IPS-18c (cell line): ENCODE data around the gene SHISAL1.

Experiments used
- H3K4me3 ChIP-seq: 2 replicates; pipeline ENCODE4 v1.7.0; 2013; ENCODE audit warnings: low read depth, mild to moderate bottlenecking, low read length, moderate library complexity; ENCODE audit not compliant: insufficient read depth
- H3K9me3 ChIP-seq: one replicate; pipeline ENCODE4 v1.6.1; 2013; ENCODE audit warnings: mild to moderate bottlenecking, low read length, moderate library complexity; ENCODE audit not compliant: control insufficient read depth, insufficient read depth

The SHISAL1 gene

GRCh38 chr22:44292521-44292920 is 20.2 kb downstream of the SHISAL1 start:
- H3K4me3 ChIP-seq, result no peak overlapping the region
- no peaks in the 10 kb centered on the region for H3K9me3 ChIP-seq

GRCh38 chr22:44291674-44292360 is 20.9 kb downstream of the SHISAL1 start:
- Histone ChIP-seq H3K4me3 (no peak overlapping the region), H3K9me3 (no peaks in the 10 kb centered on the region)

GRCh38 chr22:44291265-44291664 is 21.5 kb downstream of the SHISAL1 start:
- H3K9me3 ChIP-seq, result no peaks in the 10 kb centered on the region

GRCh38 chr22:44289414-44290171 is 23.2 kb downstream of the SHISAL1 start:
- H3K9me3 ChIP-seq, result no peaks in the 10 kb centered on the region
- no peak overlapping the region for H3K4me3 ChIP-seq

More at GRCh38 chr22:44291265-44291664, 21.5 kb downstream of the SHISAL1 start:
- no peak overlapping the region for H3K4me3 ChIP-seq

- H3K9me3 ChIP-seq, result no peaks in the 10 kb centered on the region
- H3K4me3 ChIP-seq, result no peak overlapping the region
Observed at GRCh38 chr22:44288913-44289312, 23.8 kb downstream of the SHISAL1 start.

GRCh38 chr22:44287741-44288140 is 25.0 kb downstream of the SHISAL1 start:
- no peak overlapping the region for H3K4me3 ChIP-seq
- no peaks in the 10 kb centered on the region for H3K9me3 ChIP-seq

- Histone ChIP-seq H3K9me3 (no peaks in the 10 kb centered on the region), H3K4me3 (no peak overlapping the region)
Observed at GRCh38 chr22:44287121-44287693, 25.5 kb downstream of the SHISAL1 start.

- no peak overlapping the region for H3K4me3 ChIP-seq
- no peaks in the 10 kb centered on the region for H3K9me3 ChIP-seq
Observed at GRCh38 chr22:44286646-44287045, 26.1 kb downstream of the SHISAL1 start.

GRCh38 chr22:44284711-44285110 is 28.0 kb downstream of the SHISAL1 start:
- Histone ChIP-seq H3K4me3 (no peak overlapping the region), H3K9me3 (no peaks in the 10 kb centered on the region)

GRCh38 chr22:44281768-44282637 is 30.7 kb downstream of the SHISAL1 start:
- Histone ChIP-seq H3K4me3 (no peak overlapping the region), H3K9me3 (no peaks in the 10 kb centered on the region)

GRCh38 chr22:44280665-44281188 is 32.0 kb downstream of the SHISAL1 start:
- H3K9me3 ChIP-seq, result no peaks in the 10 kb centered on the region
- no peak overlapping the region for H3K4me3 ChIP-seq

GRCh38 chr22:44279069-44279360 is 33.7 kb downstream of the SHISAL1 start:
- Histone ChIP-seq H3K9me3 (no peaks in the 10 kb centered on the region), H3K4me3 (no peak overlapping the region)

GRCh38 chr22:44278243-44279068 is 34.3 kb downstream of the SHISAL1 start:
- no peak overlapping the region for H3K4me3 ChIP-seq

GRCh38 chr22:44277386-44278135 is 35.2 kb downstream of the SHISAL1 start:
- Histone ChIP-seq H3K4me3 (no peak overlapping the region), H3K9me3 (no peaks in the 10 kb centered on the region)

More at GRCh38 chr22:44278243-44279068, 34.3 kb downstream of the SHISAL1 start:
- H3K9me3 ChIP-seq, result no peaks in the 10 kb centered on the region

GRCh38 chr22:44276706-44277356 is 35.9 kb downstream of the SHISAL1 start:
- Histone ChIP-seq H3K9me3 (no peaks in the 10 kb centered on the region), H3K4me3 (no peak overlapping the region)
